Heart left ventricle (tissue), 16 donors: ENCODE data around the gene SSBP4. TPM values are rescaled to one million over a fixed set of nuclear protein-coding genes. Genes with fewer than 3 reads are reported as not detected.

ENCODE experiments used
- ATAC-seq, 4 donors: fragments of 200-7000 bp; cut with Tn5 transposase; one replicate each; pipeline ENCODE4 v1.9.1; 2020 to 2022; ENCODE audit warnings: moderate library complexity in 4 of 4, mild to moderate bottlenecking in 3 of 4, moderate number of reproducible peaks in 1 of 4
- DNase-seq, 5 donors: peaks; one replicate each; pipeline ENCODE4 v3.0.0-alpha.2; 2020
- H3K27ac ChIP-seq, 12 donors: fragments of 200-600 bp; sonication (generic) in 4 of 12; one replicate each; pipeline versions ENCODE4 v1.5.0 to v1.8.0; 2016 to 2022; ENCODE audit warnings: mild to moderate bottlenecking in 2 of 12
- H3K27me3 ChIP-seq, 9 donors: fragments of 200-600 bp; sonication (generic) in 2 of 9; one replicate each; pipeline versions ENCODE4 v1.5.1 to v1.8.0; 2016 to 2022; ENCODE audit warnings: mild to moderate bottlenecking in 3 of 9
- H3K36me3 ChIP-seq, 9 donors: fragments of 200-600 bp; sonication (generic) in 2 of 9; one replicate each; pipeline versions ENCODE4 v1.5.0 to v1.8.0; 2018 to 2022; ENCODE audit warnings: mild to moderate bottlenecking in 2 of 9
- H3K4me1 ChIP-seq, 12 donors: fragments of 200-600 bp; sonication (generic) in 4 of 12; one replicate each; pipeline versions ENCODE4 v1.5.0 to v1.8.0; 2016 to 2022; ENCODE audit warnings: mild to moderate bottlenecking in 3 of 12
- H3K4me3 ChIP-seq, 12 donors: fragments of 200-600 bp; sonication (generic) in 4 of 12; one replicate each; pipeline versions ENCODE4 v1.5.0 to v1.8.0; 2017 to 2022; ENCODE audit warnings: mild to moderate bottlenecking in 9 of 12, moderate library complexity in 4 of 12
- H3K9me3 ChIP-seq, 12 donors: fragments of 200-600 bp; sonication (generic) in 4 of 12; one replicate each; pipeline versions ENCODE4 v1.5.0 to v1.8.0; 2016 to 2022; ENCODE audit warnings: mild to moderate bottlenecking in 1 of 12
- POLR2A ChIP-seq, 2 donors: fragments of 450-650 bp; IDR thresholded peaks; one replicate each; pipeline ENCODE4 v1.6.1; 2017; ENCODE audit warnings: antibody characterized with exemption in 2 of 2, mild to moderate bottlenecking in 2 of 2, moderate library complexity in 2 of 2
- WGBS, 4 donors: extraction: QIAGEN DNeasy Blood & Tissue Kit in 2 of 4; methylation state at CpG; one replicate each; pipeline versions ENCODE4 v1.1.5 to v1.1.7; 2013 to 2018; 5-methylcytosine and 5-hydroxymethylcytosine counted together
- intact Hi-C, 10 donors: fragments of 100-400 bp; cut with DNase I; formaldehyde crosslinking; loops; one replicate each; pipeline versions ENCODE4 v1.11.1 to v1.14.2; 2022
- long read RNA-seq, 3 donors: library from polyadenylated mRNA; unstranded; transcript quantifications; one replicate each; pipeline ENCODE4 v2.0.0, GENCODE V29; 2020 to 2021
- polyA plus RNA-seq, 2 donors: library from polyadenylated mRNA; stranded (reverse); fragments of 200-250 nt; gene quantifications; one replicate each; pipeline ENCODE4 v1.2.3, GENCODE V29; 2013
- total RNA-seq, 9 donors: library from RNA; depleted of rRNA in 2 of 9; stranded (reverse); fragments of >200 nt in 2 of 9; fragmentation: NEBNext Ultra II Directional in 3 of 9; extraction: Animal tissue kit (Norgen Biotek cat#: 25700) in 3 of 9; gene quantifications; one replicate each; pipeline versions ENCODE4 v1.1.0 to v1.2.4, GENCODE V29; 2016 to 2023
- TF ChIP-seq, protein P1 (sequence below), 12 donors: fragments of 200-600 bp; sonication (generic) in 4 of 12; IDR thresholded peaks; one replicate each; pipeline versions ENCODE4 v1.5.0 to v1.8.0; 2018 to 2022; ENCODE audit warnings: antibody characterized with exemption in 12 of 12, mild to moderate bottlenecking in 5 of 12
- donor health status: ischemic (EF 13 %, LVEDD 7.1; RV severe dilation, severe dysfunction).
- donor health status: healthy with polysubstance abuse.
- donor health status: DM: no; HTN: yes; CAD: no.
- donor health status: DM: no; HTN: no; CAD: no.
- donor health status: ischemic (EF 25% LVEDD 6.9; RV normal size, moderate dysfunction).
- donor health status: ischemic (EF 25% LVEDD 5.7; RV mildly dilated, moderate dysfunction).
- donor health status: healthy.
- donor health status: DM: yes; HTN: yes; CAD: no.
- donor health status: ischemic (EF 35%, LVEDD 5.7; RV mildly dilated, moderate dysfunction).
- donor health status: nonischemic (EF 11% LVEDD 7.7; RV severe dilation, severe dysfunction).
- donor health status: DM: yes; HTN: yes; CAD: no.
- donor health status: PGD.
- donor health status: ischemic (EF 29% LVEDD 5.4; RV normal size, mild dysfunction).
- donor health status: nonischemic (EF 23%, LVEDD 6.1; RV moderate dilation, normal function).

The SSBP4 gene
- total RNA-seq (10 to 100 TPM; 23.5 to 89.8 (median 29.4) TPM), polyA plus RNA-seq (10 to 100 TPM; 29.1 to 37.3 TPM)
- long read RNA-seq, donor 1, transcript SSBP4-202 (17 exons, 1,721 nt), result major isoform, 17 of 59 reads
- long read RNA-seq, donor 1, partial matches to known transcripts, result 3 of 59 reads
- long read RNA-seq, donor 1, other reads (novel, unspliced or antisense), result 36 of 59 reads
- long read RNA-seq, donor 2, partial matches to known transcripts, result 3 of 8 reads
- long read RNA-seq, donor 2, other reads (novel, unspliced or antisense), result 0 of 8 reads
- long read RNA-seq, donor 3, transcript SSBP4-202 (17 exons, 1,721 nt), result major isoform, 9 of 37 reads
- long read RNA-seq, donor 3, partial matches to known transcripts, result 1 of 37 reads
- long read RNA-seq, donor 3, other reads (novel, unspliced or antisense), result 26 of 37 reads

DNA sequence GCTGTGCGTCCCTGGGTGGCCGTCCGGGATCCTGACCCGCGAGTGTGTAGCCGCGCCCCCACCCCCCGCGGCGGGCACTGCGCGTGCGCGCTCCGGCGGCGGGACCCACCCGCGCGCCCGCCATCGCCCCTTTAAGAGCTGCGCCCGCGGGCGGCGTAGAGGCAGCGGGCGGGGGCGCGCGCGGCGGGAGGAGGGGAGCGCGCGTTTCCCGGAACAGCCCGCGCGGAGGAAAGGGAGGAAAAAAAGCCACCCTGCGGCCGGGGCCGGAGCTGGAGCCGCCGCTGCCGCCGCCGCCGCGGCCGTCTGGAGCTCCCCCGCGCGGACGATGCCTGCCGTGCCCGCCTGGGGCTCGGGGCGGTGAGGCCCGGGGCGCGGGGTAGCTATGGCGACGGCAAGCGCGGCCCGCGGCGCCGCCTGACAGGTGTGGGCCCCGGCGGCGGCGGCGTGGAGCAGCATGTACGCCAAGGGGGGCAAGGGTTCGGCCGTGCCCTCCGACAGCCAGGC is at the start of gene SSBP4:
SSBP4 (plus strand) TSS at position 204 of the 504 bp plus-strand sequence; CDS start at position 455, 251 bp downstream.
- no peaks in the 10 kb centered on the region for H3K36me3 ChIP-seq
- peaks cover 8 to 90% (median 69%) of the 10 kb centered on the region in 12 donors for H3K4me1 ChIP-seq
- peak in 2 of 4 donors; percentile 10 to 22 for ATAC-seq
- peak; percentile 74 to 88 (median 84) for DNase-seq
- intact Hi-C loops, result loop anchor here in 3 of 10 donors (5.0 to 10.0 kb wide), 5 partner anchors 134 to 404 kb away; partner anchors contain the start of genes JUND (in 1 of the 3) and RAB3A (in 1 of the 3)
- peaks cover 0 to 22% (median 0%) of the 10 kb centered on the region in 9 donors for H3K27me3 ChIP-seq
- WGBS, 4 donors, result 0 to 1% (median 1%) methylated on average over 16 to 80 of the region's 80 CpGs
- TF ChIP-seq, protein P1, sequence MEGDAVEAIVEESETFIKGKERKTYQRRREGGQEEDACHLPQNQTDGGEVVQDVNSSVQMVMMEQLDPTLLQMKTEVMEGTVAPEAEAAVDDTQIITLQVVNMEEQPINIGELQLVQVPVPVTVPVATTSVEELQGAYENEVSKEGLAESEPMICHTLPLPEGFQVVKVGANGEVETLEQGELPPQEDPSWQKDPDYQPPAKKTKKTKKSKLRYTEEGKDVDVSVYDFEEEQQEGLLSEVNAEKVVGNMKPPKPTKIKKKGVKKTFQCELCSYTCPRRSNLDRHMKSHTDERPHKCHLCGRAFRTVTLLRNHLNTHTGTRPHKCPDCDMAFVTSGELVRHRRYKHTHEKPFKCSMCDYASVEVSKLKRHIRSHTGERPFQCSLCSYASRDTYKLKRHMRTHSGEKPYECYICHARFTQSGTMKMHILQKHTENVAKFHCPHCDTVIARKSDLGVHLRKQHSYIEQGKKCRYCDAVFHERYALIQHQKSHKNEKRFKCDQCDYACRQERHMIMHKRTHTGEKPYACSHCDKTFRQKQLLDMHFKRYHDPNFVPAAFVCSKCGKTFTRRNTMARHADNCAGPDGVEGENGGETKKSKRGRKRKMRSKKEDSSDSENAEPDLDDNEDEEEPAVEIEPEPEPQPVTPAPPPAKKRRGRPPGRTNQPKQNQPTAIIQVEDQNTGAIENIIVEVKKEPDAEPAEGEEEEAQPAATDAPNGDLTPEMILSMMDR (IDR thresholded peaks at IDR 0.05), result peak in 8 of 12 donors; percentile 14 to 69 (median 45)
- TF ChIP-seq POLR2A (IDR thresholded peaks at IDR 0.05), result peak in 1 of 2 donors; percentile 50
- peak within 1 kb of the TSS; percentile 52 to 99 (median 80) for H3K4me3 ChIP-seq
- no peaks in the 10 kb centered on the region for H3K9me3 ChIP-seq
- H3K27ac ChIP-seq, result peak within 1 kb of the TSS; percentile 89 to 100 (median 95)

DNA sequence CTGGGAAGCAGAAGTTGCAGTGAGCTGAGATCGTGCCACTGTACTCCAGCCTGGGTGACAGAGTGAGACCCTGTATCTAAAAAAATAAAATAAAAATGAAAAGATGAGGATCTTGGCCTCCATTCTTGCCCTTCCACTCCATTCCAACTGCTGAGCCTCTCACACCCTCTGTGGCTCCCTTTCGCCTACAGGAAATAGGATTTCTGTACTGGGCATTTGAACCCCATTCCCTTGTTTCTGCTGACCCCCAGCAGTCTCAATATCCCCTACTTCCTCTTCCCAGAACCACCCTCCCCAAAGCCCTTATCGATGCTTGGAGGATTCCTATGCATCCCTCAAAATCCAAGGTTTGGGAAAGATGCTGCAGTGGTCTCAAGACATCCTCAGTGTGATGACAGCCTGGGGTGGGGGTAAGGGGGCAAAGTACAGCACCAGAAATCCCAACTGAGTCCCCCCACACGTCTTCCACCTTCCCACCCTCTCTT is 45.7 kb upstream of the SSBP4 start:
- intact Hi-C loops, result no loop called here
- Histone ChIP-seq H3K27me3 (no peaks in the 10 kb centered on the region), H3K4me3 (no peak overlapping the region), H3K9me3 (no peaks in the 10 kb centered on the region), H3K4me1 (peaks cover 0 to 39% (median 20%) of the 10 kb centered on the region in 12 donors), H3K27ac (peak overlapping the region; percentile 1 to 93 (median 84)), H3K36me3 (no peaks in the 10 kb centered on the region)
- ATAC-seq, result no peak
- DNase-seq, result no peak
- no peak for TF ChIP-seq POLR2A (IDR thresholded peaks at IDR 0.05)
- TF ChIP-seq, protein P1 (IDR thresholded peaks at IDR 0.05), result no peak
- 53 to 69% (median 61%) methylated on average over 4 of the region's 4 CpGs for WGBS, 4 donors

DNA sequence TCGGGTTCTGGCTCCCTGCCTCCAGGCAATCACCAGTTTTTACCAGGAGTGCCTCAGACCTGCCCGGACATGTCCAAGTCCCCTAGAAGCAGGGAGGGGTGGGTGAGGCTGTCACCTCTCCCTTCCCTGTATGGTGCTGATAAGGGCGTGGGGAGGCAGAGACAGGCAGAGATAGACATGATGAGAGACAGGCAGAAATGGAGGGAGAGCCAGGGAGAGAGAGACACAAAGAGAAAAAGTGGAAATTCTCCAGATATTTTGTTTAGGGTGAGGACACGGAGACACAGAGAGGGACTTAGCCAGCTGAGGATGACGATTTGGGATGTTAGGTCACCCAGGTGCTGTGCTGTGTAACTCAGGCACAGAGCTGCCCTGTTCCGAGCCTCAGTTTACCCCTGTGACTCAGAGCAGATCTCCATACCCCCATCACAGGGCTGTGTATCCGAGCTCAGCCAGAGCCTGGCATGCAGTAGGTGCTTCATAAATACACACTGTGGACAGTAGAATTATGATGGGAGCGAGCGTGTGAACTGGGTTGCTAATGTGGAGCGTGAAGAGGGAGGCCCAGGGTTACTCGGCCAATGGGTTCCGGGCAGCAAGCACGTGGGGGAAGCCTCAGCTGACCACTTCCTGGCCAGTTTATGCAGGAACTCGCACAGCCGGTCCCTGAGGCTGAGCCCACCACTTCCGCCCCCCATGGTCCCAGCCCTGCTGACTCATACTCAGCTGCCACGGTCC is 45.1 kb upstream of the SSBP4 start:
- DNase-seq, result peak; percentile 93 to 97 (median 95)
- Histone ChIP-seq H3K4me1 (peaks cover 0 to 39% (median 20%) of the 10 kb centered on the region in 12 donors), H3K27me3 (no peaks in the 10 kb centered on the region), H3K36me3 (no peaks in the 10 kb centered on the region), H3K9me3 (no peaks in the 10 kb centered on the region), H3K27ac (peak overlapping the region; percentile 1 to 93 (median 84)), H3K4me3 (peak overlapping the region in 1 of 12 donors; percentile 34)
- ATAC-seq, result peak; percentile 87 to 98 (median 97)
- 10 to 23% (median 23%) methylated on average over 14 to 17 of the region's 17 CpGs for WGBS, 4 donors
- no peak for TF ChIP-seq POLR2A (IDR thresholded peaks at IDR 0.05)
- TF ChIP-seq, protein P1 (IDR thresholded peaks at IDR 0.05), result no peak
- intact Hi-C loops, result no loop called here
